T47D (cell line): ENCODE measurements around the gene TOR4A.

ENCODE experiments used
- DNase-seq, 2 experiments: peaks; one replicate each; pipeline versions ENCODE4 v3.0.0 to v3.0.0-alpha.2; 2011 to 2012; ENCODE audit warnings: low read depth in 1 of 2, low spot score in 1 of 2
- JUND ChIP-seq: IDR thresholded peaks from 2 replicates; pipeline ENCODE4 v1.6.1; 2012; ENCODE audit warnings: low read depth
- in situ Hi-C: cut with HindIII; loops from 2 replicates; pipeline ENCODE4 v1.10.0; 2016; ENCODE audit warnings: low sequenced_read_pairs, low pct_unique_long_range_greater_than_20kb

Gene TOR4A

GRCh38 chr9:137277329-137278041 is at the start of gene TOR4A:
TSS of gene TOR4A (plus strand) at chr9:137277726. CDS start at chr9:137278690, 964 bp downstream.
- in situ Hi-C loops = no loop called here
- TF ChIP-seq JUND = no peak
- DNase-seq = no peak

GRCh38 chr9:137227853-137228505 is 49.5 kb upstream of the TOR4A start:
- in situ Hi-C loops = no loop called here
- no peak for DNase-seq
- no peak for TF ChIP-seq JUND

GRCh38 chr9:137228506-137228967 is 49.0 kb upstream of the TOR4A start:
- no peak for DNase-seq
- TF ChIP-seq JUND = no peak
- in situ Hi-C loops = no loop called here

- in situ Hi-C loops = no loop called here
- no peak for DNase-seq
- TF ChIP-seq JUND = no peak
These were observed 48.3 kb upstream of the TOR4A start for GRCh38 chr9:137228968-137229896.

- DNase-seq = no peak
- no peak for TF ChIP-seq JUND
- in situ Hi-C loops = no loop called here
These were observed 47.4 kb upstream of the TOR4A start for GRCh38 chr9:137229903-137230704.

GRCh38 chr9:137230705-137231371 is 46.7 kb upstream of the TOR4A start, which contains the start of gene SLC34A3:
TSS of gene SLC34A3 (plus strand) at chr9:137230901. CDS start at chr9:137231703, 802 bp downstream.
- in situ Hi-C loops = no loop called here
- TF ChIP-seq JUND = no peak
- no peak for DNase-seq

- DNase-seq = no peak
- in situ Hi-C loops = no loop called here
- TF ChIP-seq JUND = no peak
These were observed 46.0 kb upstream of the TOR4A start for GRCh38 chr9:137231372-137232039.

- no peak for DNase-seq
- TF ChIP-seq JUND = no peak
- in situ Hi-C loops = no loop called here
These were observed 45.4 kb upstream of the TOR4A start for GRCh38 chr9:137232101-137232500.

GRCh38 chr9:137232510-137232909 is 45.0 kb upstream of the TOR4A start:
- no peak for DNase-seq
- in situ Hi-C loops = no loop called here

GRCh38 chr9:137233143-137233980 is 44.2 kb upstream of the TOR4A start:
- TF ChIP-seq JUND = no peak
- in situ Hi-C loops = no loop called here
- DNase-seq = no peak

More at GRCh38 chr9:137232510-137232909, 45.0 kb upstream of the TOR4A start:
- no peak for TF ChIP-seq JUND
